ENCODE results near the gene CHI3L1.

CHI3L1 gene

GRCh38 chr1:203149188-203149840 is 37.2 kb downstream of the CHI3L1 start:
- no peak for DNase-seq

- no peak for DNase-seq
These were observed 37.9 kb downstream of the CHI3L1 start for GRCh38 chr1:203148579-203148978.

DNA sequence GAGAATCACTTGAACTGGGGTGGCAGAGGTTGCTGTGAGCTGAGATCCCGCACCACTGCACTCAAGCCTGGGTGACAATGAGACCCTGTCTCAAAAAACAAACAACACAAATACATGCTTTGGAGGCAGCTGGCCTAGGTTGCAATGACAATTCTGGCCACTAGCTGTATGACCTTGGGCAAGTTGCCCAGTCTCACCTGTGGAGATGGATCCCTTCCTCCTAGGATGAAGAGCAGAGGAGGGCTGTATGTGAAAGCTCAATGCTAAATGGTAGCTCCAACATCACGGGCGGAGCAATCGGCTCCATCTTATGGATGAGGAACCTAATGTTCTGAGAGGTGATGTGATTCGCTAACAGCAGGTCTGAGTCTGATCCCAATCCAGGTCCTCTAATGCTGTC is 38.4 kb downstream of the CHI3L1 start:
- no peak for DNase-seq

DNA sequence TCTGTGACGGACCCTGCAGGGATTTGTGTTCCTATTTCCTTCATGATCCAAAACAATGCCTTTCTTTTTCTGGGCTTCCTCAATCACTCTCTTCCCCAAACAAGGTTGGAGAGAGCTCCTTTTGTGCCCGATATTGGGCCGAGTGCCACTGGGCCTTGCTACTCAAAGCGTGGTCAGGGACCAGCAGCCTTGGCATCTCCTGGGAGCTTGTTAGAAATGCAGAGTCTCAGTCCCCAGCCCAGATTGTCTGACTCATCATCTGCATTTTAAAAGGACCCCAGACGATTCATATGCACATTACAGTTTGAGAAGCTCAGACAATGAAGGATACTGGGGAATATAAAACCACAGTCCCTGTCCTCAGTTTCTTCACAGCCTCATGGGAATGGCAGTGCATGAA is 39.1 kb downstream of the CHI3L1 start:
- DNase-seq, result no peak

GRCh38 chr1:203146537-203146936 is 40.0 kb downstream of the CHI3L1 start:
- no peak for DNase-seq

GRCh38 chr1:203146042-203146369 is 40.5 kb downstream of the CHI3L1 start:
- no peak for DNase-seq

DNA sequence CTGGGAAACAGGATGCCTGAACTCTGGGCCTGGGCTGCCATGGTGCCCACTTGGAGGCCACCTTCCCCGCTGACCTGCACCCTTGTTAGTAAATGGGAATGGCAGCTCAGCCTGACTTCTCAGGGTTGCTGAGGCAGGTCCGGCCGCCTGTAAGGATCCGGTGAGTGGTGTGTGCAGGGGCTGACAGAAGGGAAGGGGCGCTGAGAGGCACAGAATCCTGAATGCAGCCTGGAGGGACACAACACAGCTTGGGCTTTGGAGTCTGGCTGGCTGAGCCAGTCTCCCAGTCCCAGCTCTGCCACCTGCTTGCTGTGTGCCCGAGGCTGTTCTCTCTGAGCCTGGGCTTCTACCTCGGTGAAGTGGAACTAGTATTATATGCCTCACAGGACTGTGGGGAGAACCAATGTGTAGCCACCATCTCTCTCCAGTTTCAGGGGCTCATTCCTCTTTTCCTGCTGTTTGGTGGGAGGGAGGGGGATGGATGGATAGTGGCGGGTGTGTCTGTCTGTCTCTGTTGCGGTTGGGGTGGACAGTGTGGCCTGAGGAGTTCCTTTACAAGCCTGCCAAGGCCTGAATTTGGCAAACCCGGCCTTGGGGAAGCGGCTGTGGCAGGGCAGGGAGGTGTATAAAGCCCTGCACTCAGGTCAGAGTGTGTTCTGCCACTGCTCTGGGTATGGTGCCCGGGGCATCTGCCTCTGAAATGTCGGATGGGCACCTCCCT is 41.0 kb downstream of the CHI3L1 start:
- DNase-seq, result no peak

DNA sequence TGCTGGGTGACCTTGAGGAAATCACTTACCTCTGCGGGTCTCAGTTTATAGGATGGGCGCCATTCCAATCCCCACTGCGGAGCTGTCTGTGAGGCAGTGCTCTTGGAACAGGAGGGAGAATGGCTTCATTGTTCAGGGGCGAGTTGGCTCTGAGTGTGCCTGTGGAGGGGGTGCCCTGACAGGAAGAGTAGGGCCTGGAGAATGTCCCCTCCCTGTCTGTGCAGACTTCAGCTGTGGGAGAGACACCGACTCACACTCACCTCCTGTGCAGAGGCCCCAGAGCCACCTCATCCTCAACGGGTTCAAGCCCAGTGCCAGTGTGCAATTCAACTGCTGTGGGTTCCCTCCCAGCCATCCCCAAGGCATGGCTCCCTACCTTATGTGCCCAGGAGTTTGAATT is 41.8 kb downstream of the CHI3L1 start:
- no peak for DNase-seq

GRCh38 chr1:203143641-203144040 is 42.9 kb downstream of the CHI3L1 start:
- DNase-seq, result no peak

GRCh38 chr1:203142684-203143408 is 43.7 kb downstream of the CHI3L1 start:
- DNase-seq, result no peak

GRCh38 chr1:203142124-203142523 is 44.4 kb downstream of the CHI3L1 start:
- DNase-seq, result no peak

DNA sequence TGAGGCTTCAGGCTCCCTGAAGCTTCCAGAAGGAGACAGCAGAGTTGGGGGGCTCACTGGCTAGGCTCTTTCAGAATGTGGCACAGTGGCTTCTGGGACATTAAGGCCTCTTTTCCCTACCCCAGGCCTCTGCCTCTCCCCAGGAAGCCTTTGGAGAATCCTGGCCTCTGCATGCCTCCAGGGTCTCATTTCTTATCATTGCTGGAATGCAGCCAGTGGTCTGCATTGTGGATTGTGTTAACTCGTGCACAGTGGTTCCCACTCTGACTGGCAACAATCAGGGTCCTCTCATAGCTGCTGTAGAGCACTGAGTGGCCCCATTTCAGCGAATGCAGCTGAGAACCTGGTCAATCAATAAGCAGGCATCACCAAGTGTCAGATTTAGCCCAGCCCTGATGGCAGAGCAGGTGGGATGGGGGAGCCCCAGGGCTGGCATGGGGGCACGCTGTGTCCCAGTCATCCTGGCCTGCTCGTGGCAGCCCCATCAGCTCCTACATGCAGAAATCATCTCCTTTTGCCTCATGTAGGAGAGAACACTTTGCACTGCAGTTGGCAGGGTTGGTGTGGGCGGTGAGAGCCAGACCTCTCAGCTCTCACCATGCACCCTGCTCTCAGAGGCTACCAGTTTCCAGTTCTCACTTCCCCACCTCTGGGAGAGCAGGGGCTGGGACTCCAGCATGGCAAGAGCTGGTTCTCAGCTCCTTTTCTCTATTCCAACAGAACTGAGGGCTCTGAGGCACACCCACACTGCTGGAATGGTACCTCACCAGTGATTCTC is 45.6 kb downstream of the CHI3L1 start:
- DNase-seq, result no peak

DNA sequence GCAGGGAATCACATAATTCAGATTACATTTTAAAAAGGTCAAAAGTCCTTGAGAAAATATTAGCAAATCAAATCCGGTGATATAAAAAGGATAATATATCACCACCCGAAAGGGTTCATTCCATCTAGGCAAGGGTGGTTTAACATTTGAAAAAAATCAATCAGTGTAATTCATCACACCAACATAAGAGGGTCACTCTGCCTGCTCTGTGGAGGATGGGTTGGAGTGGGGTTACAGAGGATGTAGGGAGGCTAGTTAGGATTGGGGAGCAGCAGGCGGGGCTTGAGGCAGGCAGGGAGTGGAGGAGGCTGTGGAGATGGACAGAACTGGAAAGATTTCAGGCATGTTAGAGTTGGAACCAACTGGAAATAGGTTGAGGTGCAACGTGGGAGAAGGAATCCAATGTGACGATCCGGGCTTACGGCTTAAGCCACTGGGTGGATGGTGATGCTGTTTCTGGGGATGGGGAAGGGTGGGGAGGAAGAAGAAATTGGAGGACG is 46.5 kb downstream of the CHI3L1 start:
- DNase-seq, result no peak

DNA sequence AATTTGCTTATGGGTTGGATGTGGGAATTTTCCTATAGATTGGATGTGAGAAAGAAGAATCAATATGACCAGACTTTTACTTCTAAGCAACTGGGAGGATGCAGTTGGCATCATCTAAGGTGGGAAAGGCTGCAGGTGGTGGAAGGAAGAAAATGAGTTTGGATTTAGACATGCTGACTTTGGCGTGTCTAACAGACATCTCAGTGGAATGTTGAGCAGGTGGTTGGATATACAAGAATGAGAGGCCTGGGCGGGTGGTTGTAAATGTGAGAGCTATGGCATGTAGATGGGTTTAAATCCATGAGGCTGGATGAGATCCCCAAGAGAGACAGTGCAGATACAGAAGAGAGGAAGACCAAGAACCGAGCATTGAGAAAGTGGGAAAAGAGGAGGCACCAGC is 48.4 kb downstream of the CHI3L1 start:
- no peak for DNase-seq

GRCh38 chr1:203137324-203137723 is 49.2 kb downstream of the CHI3L1 start:
- no peak for DNase-seq

GRCh38 chr1:203136409-203137042 is 50.0 kb downstream of the CHI3L1 start:
- DNase-seq, result peak; percentile 52

GRCh38 chr1:203135636-203136305 is 50.7 kb downstream of the CHI3L1 start:
- no peak for DNase-seq

DNA sequence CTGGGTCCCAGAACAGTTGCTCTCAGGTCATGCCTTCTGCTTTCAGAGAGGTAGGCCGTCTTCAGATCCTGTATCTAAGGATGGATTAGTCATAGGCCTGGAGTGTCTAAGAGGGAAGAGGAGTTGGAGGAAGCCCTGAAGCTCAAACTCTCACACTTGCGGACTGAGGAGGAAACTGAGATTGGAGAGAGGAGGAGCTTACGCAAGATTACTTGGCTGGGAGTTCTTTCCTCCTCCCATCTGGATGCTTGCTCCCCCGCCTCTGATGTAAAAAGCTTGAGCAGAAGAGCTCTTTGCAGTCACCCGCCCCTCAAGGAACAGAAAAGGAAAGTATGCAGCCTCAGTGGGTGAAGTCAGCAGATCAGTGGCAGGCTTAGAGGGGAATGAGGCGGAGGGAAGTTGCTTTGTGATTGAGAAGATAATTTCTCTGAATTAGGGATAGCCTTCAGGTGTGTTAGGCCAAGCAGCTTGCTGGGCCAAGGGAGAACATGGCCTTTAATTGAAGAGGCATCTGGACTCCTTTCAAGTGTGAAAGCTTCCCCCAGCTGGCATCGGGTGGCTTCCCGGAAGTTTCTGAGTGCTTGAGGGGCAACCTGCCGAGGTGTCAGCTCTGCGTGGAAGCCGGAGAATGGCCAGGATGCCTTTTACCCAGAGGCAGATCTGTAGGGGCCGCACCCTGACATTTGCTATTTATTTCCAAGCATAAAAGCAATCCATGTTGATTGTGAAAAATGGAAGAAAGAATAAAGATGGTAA is 52.4 kb downstream of the CHI3L1 start:
- DNase-seq, result peak; percentile 65

GRCh38 chr1:203131548-203132200 is 54.8 kb downstream of the CHI3L1 start:
- DNase-seq, result no peak

DNA sequence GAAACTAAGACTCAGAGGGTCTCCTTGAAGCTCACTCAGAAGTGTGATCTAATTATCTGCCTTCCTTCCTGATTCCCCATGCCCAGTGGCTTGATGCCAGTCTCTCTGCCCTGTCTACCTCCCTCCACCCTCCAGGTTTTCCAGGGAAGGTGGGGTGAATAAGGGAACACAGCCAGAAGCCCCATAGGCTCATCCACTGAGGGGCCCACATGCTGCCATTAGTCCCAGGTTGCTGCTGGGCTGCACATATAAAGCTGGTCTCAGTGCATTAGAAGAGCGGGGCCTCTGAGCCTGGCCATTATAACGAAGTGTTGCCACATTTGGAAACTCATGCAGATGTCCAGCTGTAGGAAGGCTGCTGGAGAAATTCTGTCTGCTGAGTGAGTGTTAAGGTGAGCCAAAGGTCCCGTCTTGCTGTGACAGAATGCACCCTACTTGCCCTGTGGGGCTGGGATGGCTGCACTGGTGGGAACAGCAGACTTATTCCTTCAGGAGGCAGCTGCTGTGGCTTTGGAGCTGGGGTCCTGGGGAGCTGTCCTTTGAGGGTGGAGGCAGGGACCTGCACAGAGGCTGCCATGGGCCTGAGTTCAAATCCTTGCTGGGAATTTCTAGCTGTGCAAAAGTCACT is 56.0 kb downstream of the CHI3L1 start:
- DNase-seq, result no peak

All from NCI-H524 treated with DMSO at 0.1 percent for 48 hours (cell line).